Measurements from ENCODE around the gene RAPGEF4.

DNA sequence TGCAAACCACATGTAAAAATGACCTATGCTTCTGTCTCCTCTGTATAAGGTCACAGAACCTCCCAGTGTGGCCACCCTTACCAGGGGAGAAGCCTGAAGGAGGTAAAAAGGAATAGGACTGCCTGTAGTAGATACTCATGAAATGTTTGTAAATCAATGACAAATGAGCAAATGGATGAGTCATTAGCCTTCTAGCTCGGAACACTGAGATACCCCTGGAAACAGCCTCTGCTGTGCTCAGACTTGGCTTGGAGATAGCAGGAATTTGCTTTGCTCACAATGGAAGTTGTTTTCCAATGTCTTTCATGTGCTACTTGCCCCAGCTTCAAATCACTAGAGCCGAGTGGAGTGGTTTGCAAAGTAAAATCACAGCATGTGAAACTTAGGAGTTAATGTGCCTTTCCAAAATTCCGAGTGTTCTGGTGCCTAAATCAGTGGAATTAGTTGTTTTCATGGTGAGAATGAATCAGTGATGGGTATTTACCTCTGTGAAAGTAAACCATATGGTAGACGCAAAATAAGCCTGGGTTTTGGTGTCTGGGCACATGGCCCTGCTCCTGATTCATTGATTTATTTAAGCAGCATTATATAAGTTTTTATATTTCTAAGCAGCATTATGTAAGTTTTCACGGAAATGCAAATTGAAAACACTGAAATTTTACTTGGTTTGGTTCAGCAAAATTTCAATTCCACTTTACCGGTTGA lies 186.0 kb downstream of the RAPGEF4 start:
- TF ChIP-seq POLR2AphosphoS5 (IDR thresholded peaks at IDR 0.05; ENCODE audit: borderline replicate concordance, low read depth, low read length) (no peak), EZH2 (IDR thresholded peaks at IDR 0.05) (no peak), FOXP2 (optimal IDR thresholded peaks at IDR 0.05; ENCODE audit: control extremely low read depth, extremely low read length, insufficient read depth) (no peak)

All from SK-N-MC (cell line).